Esophagus (tissue), 2 donors: ENCODE measurements around the gene RABGAP1L. TPM values are rescaled to one million over a fixed set of nuclear protein-coding genes. Genes with fewer than 3 reads are reported as not detected.

Experiments
- H3K27ac ChIP-seq, 2 donors: one replicate each; pipeline ENCODE4 v1.5.1; 2013; ENCODE audit warnings: low read depth in 2 of 2, mild to moderate bottlenecking in 2 of 2, inconsistent platforms in 1 of 2, low read length in 1 of 2, moderate library complexity in 1 of 2
- H3K27me3 ChIP-seq, 2 donors: one replicate each; pipeline ENCODE4 v1.6.1; 2013; ENCODE audit warnings: low read length in 2 of 2, control low read depth in 1 of 2, mild to moderate bottlenecking in 1 of 2; ENCODE audit not compliant: insufficient read depth in 2 of 2, control insufficient read depth in 1 of 2
- H3K36me3 ChIP-seq, 2 donors: one replicate each; pipeline ENCODE4 v1.6.1; 2013; ENCODE audit warnings: low read length in 1 of 2; ENCODE audit not compliant: control insufficient read depth in 2 of 2, insufficient read depth in 2 of 2
- H3K4me1 ChIP-seq, 2 donors: one replicate each; pipeline ENCODE4 v1.6.1; 2013; ENCODE audit warnings: low read length in 1 of 2; ENCODE audit not compliant: control insufficient read depth in 2 of 2, insufficient read depth in 2 of 2
- H3K4me3 ChIP-seq, 2 donors: one replicate each; pipeline ENCODE4 v1.5.1; 2013; ENCODE audit warnings: low read length in 2 of 2, mild to moderate bottlenecking in 2 of 2, low read depth in 1 of 2, moderate library complexity in 1 of 2
- H3K9me3 ChIP-seq, 2 donors: one replicate each; pipeline ENCODE4 v1.6.1; 2013; ENCODE audit warnings: mild to moderate bottlenecking in 2 of 2, low read depth in 1 of 2, low read length in 1 of 2, moderate library complexity in 1 of 2; ENCODE audit not compliant: control insufficient read depth in 2 of 2, insufficient read depth in 1 of 2
- WGBS, 2 donors: extraction: QIAGEN DNeasy Blood & Tissue Kit; methylation state at CpG; one replicate each; pipeline ENCODE4 v1.1.7; 2013; 5-methylcytosine and 5-hydroxymethylcytosine counted together
- polyA plus RNA-seq, 2 donors: library from polyadenylated mRNA; stranded (reverse); fragments of 200-250 nt; gene quantifications; one replicate each; pipeline ENCODE4 v1.2.3, GENCODE V29; 2013
- donor health status: healthy with polysubstance abuse.
- donor health status: Bipolar disorder and iron deficiency.

RABGAP1L gene
- polyA plus RNA-seq, 2 donors = 9.2 to 13.0 TPM

DNA sequence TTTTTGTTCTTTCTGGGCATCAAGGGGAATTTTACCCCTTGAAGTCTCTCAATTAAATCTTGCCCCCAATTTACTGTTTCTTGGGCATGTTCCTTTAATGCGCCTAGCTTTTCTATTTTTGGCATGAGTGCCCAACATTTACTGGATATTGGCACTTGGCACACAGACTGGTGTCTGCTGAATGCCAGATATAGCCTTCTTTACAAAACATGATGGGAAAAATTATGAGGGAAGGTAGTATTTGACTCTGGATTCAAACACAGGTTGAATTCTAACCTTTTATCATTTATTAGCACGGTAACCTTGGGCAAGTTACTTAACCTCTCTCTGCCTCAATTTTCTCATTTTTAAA, 200.1 kb downstream of the RABGAP1L start:
- no peaks in the 10 kb centered on the region for H3K9me3 ChIP-seq
- WGBS, 2 donors = 82 to 91% methylated on average over 2 of the region's 2 CpGs
- H3K4me3 ChIP-seq = no peak overlapping the region
- no peaks in the 10 kb centered on the region for H3K36me3 ChIP-seq
- no peaks in the 10 kb centered on the region for H3K4me1 ChIP-seq
- H3K27ac ChIP-seq = no peak overlapping the region
- H3K27me3 ChIP-seq = no peaks in the 10 kb centered on the region

- H3K27ac ChIP-seq = no peak overlapping the region
- H3K27me3 ChIP-seq = no peaks in the 10 kb centered on the region
- H3K36me3 ChIP-seq = no peaks in the 10 kb centered on the region
- 89% methylated on average over 8 of the region's 8 CpGs for WGBS, 2 donors
- H3K4me3 ChIP-seq = no peak overlapping the region
- H3K9me3 ChIP-seq = no peaks in the 10 kb centered on the region
- no peaks in the 10 kb centered on the region for H3K4me1 ChIP-seq
Observed at GRCh38 chr1:174364996-174365736, 205.8 kb downstream of the RABGAP1L start.

GRCh38 chr1:174366946-174367345, 207.6 kb downstream of the RABGAP1L start:
- Histone ChIP-seq H3K4me3 (no peak overlapping the region), H3K27me3 (no peaks in the 10 kb centered on the region), H3K9me3 (no peaks in the 10 kb centered on the region), H3K36me3 (no peaks in the 10 kb centered on the region), H3K4me1 (no peaks in the 10 kb centered on the region), H3K27ac (no peak overlapping the region)
- WGBS, 2 donors = 62 to 70% methylated on average over 3 of the region's 3 CpGs

- no peaks in the 10 kb centered on the region for H3K4me1 ChIP-seq
- H3K9me3 ChIP-seq = no peaks in the 10 kb centered on the region
- no peak overlapping the region for H3K4me3 ChIP-seq
- WGBS, 2 donors = 97 to 99% methylated on average over 5 of the region's 5 CpGs
- H3K27ac ChIP-seq = no peak overlapping the region
- no peaks in the 10 kb centered on the region for H3K36me3 ChIP-seq
- no peaks in the 10 kb centered on the region for H3K27me3 ChIP-seq
Observed at GRCh38 chr1:174367892-174368291, 208.6 kb downstream of the RABGAP1L start.

GRCh38 chr1:174376030-174376429, 216.7 kb downstream of the RABGAP1L start:
- Histone ChIP-seq H3K27ac (no peak overlapping the region), H3K27me3 (no peaks in the 10 kb centered on the region), H3K4me3 (no peak overlapping the region), H3K9me3 (no peaks in the 10 kb centered on the region), H3K4me1 (no peaks in the 10 kb centered on the region), H3K36me3 (no peaks in the 10 kb centered on the region)
- WGBS, 2 donors = 93% methylated on average over 2 of the region's 2 CpGs

GRCh38 chr1:174391716-174392115, 232.4 kb downstream of the RABGAP1L start:
- Histone ChIP-seq H3K4me1 (no peaks in the 10 kb centered on the region), H3K27me3 (no peaks in the 10 kb centered on the region), H3K36me3 (peaks cover 0 to 2% of the 10 kb centered on the region in 2 donors), H3K9me3 (no peaks in the 10 kb centered on the region), H3K27ac (no peak overlapping the region), H3K4me3 (no peak overlapping the region)

- Histone ChIP-seq H3K27me3 (no peaks in the 10 kb centered on the region), H3K9me3 (no peaks in the 10 kb centered on the region), H3K36me3 (peaks cover 0 to 2% of the 10 kb centered on the region in 2 donors), H3K4me3 (no peak overlapping the region), H3K4me1 (no peaks in the 10 kb centered on the region), H3K27ac (no peak overlapping the region)
- WGBS, 2 donors = 91 to 94% methylated on average over 4 of the region's 4 CpGs
Observed at GRCh38 chr1:174393885-174394284, 234.6 kb downstream of the RABGAP1L start.

DNA sequence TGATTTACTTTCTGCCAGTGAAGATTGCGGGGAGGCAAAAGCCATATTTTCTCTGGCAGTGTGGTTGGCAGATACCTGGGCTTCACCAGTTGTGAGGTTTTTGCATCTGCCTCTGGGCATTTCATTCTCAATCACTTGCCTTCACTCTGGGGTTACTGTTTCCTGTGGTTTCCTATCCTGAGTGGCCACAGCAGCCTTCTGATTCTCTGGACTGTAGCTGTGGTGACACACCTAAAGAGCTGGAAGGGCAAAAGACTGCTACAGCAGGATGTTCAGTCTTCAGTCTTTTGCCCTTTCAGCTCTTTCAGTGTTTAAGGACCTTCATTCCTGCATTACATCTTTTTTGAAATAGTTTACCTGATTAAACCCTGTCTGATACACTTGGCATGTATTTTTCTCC, 237.9 kb downstream of the RABGAP1L start:
- H3K36me3 ChIP-seq = peaks cover 0 to 2% of the 10 kb centered on the region in 2 donors
- H3K4me1 ChIP-seq = no peaks in the 10 kb centered on the region
- 96 to 98% methylated on average over 1 of the region's 1 CpG for WGBS, 2 donors
- no peak overlapping the region for H3K4me3 ChIP-seq
- no peaks in the 10 kb centered on the region for H3K9me3 ChIP-seq
- no peaks in the 10 kb centered on the region for H3K27me3 ChIP-seq
- peak overlapping the region in 1 of 2 donors; percentile 15 for H3K27ac ChIP-seq

DNA sequence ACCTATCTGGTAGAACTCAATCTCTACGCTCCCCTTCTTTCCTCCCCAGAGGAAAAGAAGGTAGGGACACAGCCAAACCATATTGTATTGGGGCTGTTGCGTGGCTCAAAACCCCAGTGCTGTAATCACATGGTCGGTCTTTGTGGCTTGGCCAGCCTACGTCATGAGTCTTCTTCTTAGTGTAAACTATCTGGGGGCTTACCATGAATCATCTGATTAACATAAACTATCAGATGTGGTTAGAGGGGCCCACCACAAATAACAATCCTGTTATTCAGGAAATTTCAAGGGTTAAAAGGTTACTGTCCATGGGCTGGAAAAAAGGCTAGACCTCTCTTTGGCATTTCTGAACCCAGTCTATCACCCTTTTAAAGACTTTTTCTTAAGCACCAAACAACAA, 238.9 kb downstream of the RABGAP1L start:
- WGBS, 2 donors = 87 to 88% methylated on average over 4 of the region's 4 CpGs

GRCh38 chr1:174399211-174399610, 239.9 kb downstream of the RABGAP1L start:
- H3K4me3 ChIP-seq = no peak overlapping the region

More for the DNA sequence above, 238.9 kb downstream of the RABGAP1L start:
- Histone ChIP-seq H3K9me3 (no peaks in the 10 kb centered on the region), H3K27me3 (no peaks in the 10 kb centered on the region), H3K4me3 (no peak overlapping the region), H3K27ac (no peak overlapping the region), H3K4me1 (no peaks in the 10 kb centered on the region), H3K36me3 (peaks cover 0 to 2% of the 10 kb centered on the region in 2 donors)

More at GRCh38 chr1:174399211-174399610, 239.9 kb downstream of the RABGAP1L start:
- no peaks in the 10 kb centered on the region for H3K36me3 ChIP-seq
- no peaks in the 10 kb centered on the region for H3K4me1 ChIP-seq
- H3K27me3 ChIP-seq = no peaks in the 10 kb centered on the region
- 59 to 76% methylated on average over 1 of the region's 1 CpG for WGBS, 2 donors
- no peaks in the 10 kb centered on the region for H3K9me3 ChIP-seq
- no peak overlapping the region for H3K27ac ChIP-seq
